Measurements from ENCODE around the gene SV2C.

- TF ChIP-seq, protein P1, sequence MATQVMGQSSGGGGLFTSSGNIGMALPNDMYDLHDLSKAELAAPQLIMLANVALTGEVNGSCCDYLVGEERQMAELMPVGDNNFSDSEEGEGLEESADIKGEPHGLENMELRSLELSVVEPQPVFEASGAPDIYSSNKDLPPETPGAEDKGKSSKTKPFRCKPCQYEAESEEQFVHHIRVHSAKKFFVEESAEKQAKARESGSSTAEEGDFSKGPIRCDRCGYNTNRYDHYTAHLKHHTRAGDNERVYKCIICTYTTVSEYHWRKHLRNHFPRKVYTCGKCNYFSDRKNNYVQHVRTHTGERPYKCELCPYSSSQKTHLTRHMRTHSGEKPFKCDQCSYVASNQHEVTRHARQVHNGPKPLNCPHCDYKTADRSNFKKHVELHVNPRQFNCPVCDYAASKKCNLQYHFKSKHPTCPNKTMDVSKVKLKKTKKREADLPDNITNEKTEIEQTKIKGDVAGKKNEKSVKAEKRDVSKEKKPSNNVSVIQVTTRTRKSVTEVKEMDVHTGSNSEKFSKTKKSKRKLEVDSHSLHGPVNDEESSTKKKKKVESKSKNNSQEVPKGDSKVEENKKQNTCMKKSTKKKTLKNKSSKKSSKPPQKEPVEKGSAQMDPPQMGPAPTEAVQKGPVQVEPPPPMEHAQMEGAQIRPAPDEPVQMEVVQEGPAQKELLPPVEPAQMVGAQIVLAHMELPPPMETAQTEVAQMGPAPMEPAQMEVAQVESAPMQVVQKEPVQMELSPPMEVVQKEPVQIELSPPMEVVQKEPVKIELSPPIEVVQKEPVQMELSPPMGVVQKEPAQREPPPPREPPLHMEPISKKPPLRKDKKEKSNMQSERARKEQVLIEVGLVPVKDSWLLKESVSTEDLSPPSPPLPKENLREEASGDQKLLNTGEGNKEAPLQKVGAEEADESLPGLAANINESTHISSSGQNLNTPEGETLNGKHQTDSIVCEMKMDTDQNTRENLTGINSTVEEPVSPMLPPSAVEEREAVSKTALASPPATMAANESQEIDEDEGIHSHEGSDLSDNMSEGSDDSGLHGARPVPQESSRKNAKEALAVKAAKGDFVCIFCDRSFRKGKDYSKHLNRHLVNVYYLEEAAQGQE (IDR thresholded peaks at IDR 0.05; ENCODE audit: low read depth) = no peak
- TF ChIP-seq RAD21 (IDR thresholded peaks at IDR 0.05; ENCODE audit: low read depth) (no peak), CTCF (IDR thresholded peaks at IDR 0.05 in 2 of 3, conservative IDR thresholded peaks at IDR 0.05 in 1 of 3; ENCODE audit: borderline replicate concordance in 1 of 3, insufficient read depth in 1 of 3, low read depth in 2 of 3, low read length in 2 of 3) (peak in 2 of 3 experiments; percentile 11 to 12; a peak in 2 of 6 replicates)
Observed at GRCh38 chr5:76334574-76334973, 251.4 kb downstream of the SV2C start.

Measured in HCT116 (cell line).